ENCODE results near the gene IFNAR1.
"Not testable (repeated sequence)": the region's sequence is repeated elsewhere in the genome, so short reads cannot be mapped to it uniquely, and the experiment has no call there.

IFNAR1 gene

DNA sequence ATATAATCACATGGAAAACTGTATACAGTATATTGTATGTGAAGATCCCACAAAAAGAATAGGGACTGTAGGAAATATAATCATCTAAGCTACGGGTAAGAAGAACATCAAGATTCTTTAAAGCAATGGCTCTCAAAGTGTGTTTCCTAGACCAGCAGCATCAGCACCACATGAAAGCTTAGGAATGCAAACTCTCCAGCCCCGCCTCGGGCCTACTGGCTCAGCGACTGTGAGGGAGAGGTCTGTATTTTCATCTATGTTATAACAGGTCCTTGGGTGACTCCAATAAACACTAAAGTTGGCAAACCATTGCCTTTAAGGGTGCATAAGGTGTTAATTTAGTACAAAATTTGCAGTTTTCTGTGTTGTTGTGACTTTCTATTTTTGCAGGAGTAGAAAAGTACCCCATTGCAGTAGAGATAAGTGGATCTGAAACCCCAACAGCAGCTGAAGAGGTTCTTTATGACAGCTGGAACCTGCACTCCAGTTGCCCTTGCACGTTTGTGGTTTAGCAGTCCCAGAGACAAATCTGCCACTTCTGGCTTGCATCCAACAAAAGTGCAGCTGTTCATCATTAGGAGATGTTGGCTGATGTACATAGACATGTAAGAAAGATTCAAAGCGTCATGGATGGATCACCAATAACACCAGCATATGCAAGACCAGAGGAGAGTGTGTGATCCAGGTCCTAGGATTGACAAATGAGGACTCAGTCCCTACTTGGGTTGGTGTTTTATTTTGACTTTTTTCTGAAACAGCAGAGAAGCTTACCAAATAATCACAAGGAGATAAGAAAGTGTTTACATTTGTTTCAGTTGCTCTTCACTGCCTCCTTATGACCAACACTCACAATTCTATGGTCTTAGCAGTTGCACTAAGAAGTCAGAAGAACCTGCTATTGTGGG is 15.9 kb upstream of the IFNAR1 start:
- peak; percentile 91 for DNase-seq

DNA sequence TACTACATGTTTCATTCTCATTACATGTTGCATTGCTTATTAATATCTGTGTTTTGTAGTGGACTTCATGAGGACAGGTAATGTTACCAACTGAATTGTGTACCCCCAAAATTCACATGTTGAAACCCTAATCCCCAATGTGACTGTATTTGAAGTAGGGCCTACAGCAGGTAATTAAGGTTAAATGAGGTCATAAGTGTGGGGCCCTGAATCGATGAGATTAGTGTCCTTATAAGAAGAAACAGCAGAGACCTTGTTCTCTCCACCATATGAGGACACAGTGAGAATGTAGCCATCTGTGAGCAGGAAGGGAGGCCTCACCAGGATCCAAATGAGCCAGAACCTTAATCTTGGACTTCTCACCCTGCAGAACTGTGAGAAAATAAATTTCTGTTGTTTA is 15.0 kb upstream of the IFNAR1 start:
- no peak for DNase-seq

DNA sequence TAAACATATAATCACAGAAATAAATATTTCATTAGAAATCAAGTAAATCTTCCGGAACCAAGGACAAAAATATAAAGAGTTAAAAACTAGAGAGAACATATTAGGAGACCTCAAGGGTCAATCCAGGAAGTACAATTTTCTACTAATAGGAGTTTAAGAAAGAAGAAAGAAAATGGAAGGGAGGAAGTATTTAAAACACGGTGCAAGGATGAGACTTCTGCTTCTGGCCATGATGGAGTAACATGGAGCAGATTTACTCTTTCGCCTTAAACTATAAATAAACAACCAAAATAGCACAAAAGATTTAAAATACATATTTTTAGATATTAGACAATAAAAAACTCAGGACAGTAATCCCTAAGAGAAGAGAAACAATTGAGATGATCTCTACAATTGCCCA is 12.6 kb upstream of the IFNAR1 start:
- DNase-seq = no peak

DNA sequence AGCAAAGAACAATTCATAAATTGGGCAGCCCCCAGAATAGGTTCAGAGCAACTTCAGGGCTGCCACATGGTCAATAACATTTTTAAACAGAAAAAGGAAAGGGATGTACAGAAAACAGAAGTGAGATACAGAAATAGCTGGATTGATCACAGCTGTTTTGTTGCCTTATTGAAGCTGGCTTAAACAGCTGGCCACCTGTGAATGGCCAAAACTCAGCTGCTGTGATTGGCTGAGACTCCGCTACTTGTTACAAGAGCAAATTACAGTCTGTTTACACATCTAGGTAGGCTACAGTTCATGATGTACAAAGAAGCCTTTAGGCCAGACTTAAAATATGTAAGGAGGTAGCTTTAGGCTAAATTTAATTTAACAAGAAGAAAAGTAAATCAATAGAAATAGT is 11.6 kb upstream of the IFNAR1 start:
- DNase-seq = no peak

DNA sequence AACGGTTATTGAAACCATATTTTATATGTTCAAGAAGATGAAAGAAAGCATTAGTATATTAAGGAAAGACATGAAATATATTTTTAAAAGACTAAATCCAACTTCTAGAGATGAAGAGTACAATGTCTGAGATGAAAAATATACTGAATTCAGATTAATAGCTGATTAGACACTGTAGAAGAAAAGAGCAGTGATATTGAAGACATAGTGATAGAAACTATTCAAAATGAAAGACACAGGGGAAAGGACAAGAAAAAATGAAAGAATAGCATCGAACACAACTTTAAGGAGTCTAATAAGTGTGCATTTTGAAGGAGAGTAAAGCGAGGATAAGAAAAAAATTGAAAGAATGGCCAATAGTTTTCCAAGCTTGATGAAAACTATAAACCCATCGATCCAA is 11.2 kb upstream of the IFNAR1 start:
- no peak for DNase-seq

DNA sequence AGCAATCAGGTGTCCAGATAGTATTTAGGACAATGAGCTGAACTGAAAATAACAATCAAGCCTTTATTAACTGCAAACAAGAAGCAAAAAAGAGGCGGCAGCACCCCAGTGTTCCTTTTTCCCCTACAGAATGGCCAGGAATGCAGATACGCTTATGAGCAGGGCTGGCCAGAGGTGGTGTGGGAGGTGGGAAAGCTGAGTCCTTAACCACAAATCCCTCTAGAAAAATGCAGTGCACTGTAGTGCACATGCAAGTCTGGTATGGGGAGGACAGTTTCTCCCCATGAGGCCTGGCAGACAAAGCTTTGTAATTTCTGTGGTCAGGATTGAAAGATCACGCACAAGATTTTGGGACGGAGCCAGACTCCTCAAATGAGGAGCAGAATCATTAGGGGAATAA is 10.7 kb upstream of the IFNAR1 start:
- DNase-seq = no peak

DNA sequence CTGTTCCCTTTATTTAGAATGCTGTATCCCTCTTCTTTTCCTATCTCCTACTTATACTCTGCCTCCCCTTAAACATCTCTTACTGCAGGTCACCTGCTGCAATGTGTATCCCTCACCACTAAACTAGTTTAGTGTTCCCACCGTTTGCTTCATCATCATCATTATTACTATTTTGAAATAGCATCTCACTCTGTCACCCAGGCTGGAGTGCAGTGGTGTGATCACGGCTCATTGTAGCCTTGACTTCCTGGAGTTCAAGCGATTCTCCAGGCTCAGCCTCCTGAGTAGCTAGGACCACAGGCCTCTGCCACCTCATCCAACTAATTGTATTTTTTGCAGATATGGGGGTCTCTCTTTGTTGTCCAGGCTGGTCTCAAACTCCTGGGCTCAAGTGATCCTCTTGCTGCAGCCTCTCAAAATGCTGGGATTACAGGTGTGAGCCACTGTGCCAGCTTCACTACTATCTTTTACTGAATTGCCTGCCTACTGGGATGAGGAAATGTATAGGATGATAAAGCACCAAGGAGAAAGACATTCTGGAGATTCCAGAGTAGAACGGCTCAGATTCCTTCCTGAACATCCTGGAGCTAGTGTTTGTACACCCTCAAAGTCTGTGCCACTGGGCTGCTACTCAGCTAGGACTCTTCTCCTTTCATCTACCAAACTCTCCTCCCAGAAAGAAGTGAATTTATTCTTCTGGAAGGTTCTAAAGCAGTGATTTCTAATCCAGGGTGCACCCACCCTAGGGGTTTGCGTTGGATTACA is 8.6 kb upstream of the IFNAR1 start:
- DNase-seq = no peak

DNA sequence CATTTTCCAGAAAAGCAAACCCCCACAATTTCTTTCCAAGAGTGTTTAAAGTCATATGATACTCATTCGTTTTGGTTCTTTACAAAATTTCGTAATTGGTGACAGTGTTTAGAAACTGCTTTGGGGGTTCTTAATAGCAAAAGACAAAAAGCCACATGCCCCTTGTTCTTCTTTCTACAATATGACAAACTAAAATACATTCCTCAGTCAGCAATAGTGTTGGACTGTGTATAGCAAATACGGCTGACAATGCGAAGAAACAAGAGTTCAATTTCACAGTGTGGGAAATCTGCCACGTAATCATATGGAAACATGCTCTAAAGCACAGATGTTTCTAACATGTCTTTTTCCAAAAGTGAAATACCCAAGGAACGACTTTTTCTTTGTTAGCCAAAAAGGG is 7.6 kb upstream of the IFNAR1 start:
- DNase-seq = no peak

DNA sequence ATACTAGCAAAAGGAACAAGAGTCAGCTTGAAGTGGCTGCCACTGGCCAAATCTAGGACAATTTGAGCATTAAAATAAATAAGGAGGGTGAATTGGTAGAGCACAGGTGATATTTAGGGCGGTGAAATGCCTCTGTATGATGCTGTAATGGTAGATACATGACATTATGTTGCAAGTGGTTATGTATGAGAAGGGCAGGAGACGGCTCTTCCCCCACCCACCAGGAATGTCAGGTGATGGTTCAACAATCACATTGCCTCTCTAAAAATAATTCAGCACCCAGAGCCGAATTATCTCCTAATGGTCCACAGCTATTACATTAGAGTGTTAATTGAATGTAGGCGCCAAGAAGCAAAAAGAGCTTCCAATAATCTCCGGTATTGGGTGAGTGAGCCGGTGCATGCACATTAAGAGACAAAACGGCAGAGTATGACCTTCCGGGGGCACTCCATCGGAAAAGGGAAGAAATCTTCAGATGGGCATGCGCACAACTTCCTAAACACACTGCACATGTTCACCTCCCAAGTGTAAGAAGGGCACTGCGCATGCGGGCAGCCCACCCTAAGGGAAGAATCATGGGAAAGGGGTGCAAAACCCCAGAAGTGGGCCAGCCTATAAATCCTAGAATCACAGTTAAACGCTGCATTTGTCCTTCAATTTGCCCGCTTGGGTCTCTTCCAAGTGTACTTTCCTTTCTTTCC is 6.8 kb upstream of the IFNAR1 start:
- DNase-seq = no peak

DNA sequence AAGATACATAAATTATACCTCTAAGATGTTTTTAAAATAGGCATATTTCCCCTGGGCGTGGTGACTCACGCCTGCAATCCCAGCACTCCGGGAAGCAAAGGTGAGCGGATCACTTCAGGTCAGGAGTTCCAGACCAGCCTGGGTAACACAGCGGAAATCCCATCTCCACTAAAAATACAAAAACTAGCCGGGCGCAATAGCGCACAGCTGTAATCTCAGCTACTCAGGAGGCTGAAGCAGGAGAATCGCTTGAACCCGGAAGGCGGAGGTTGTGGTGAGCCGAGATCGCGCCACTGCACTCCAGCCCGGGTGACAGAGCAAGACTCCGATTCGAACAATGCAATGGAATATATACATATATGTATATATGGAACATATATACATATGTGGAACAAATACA is 3.8 kb upstream of the IFNAR1 start:
- DNase-seq = not testable (repeated sequence)

DNA sequence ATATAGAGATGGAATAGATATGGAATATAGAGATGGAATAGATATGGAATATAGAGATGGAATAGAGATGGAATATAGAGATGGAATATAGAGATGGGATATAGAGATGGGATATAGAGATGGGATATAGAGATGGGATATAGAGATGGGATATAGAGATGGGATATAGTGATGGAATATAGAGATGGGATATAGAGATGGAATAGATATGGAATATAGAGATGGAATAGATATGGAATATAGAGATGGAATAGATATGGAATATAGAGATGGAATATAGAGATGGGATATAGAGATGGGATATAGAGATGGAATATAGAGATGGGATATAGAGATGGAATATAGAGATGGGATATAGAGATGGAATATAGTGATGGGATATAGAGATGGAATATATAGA is 1.2 kb upstream of the IFNAR1 start:
- not testable (repeated sequence) for DNase-seq

DNA sequence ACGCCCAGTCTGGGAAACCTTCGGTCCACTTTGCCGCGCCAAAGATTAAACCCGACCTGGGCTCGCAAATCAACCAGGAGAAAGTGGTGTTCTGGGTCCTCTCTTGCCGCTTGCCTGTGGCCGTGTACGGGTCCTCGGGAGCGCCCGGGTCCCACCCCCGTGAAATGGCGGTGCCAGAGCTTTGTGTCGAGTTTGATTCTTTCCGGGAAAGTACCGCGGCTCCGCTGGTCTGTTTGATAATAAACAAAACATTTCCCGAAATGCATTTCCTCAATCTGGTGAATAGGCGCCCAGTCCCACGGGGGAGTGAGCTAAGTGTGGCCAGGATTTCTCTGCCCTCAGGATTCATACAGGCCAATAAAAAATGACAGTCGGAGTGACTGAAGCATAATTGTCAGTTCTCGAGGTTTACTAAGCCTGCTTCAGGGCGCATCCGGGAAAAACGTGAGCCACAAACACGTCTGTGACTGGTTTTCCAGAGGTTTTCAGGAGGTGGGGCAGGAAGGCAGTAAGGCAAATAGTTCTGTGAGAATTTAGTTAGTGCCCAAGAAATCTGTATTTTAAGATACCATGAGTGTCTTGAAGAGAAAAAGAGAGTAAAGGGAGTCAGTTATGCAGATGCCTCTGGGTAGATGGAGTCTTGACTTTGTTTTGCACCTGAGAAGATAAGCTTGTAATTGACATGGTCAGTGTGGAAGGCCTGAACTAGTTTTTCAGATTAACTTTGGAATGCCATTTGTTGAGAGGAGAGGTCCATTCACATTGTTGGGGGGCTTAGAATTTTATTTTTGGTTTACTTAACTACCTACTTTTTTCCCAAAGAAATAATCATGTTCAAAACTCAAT is 675 bp downstream of the IFNAR1 start:
- DNase-seq = peak; percentile 62

DNA sequence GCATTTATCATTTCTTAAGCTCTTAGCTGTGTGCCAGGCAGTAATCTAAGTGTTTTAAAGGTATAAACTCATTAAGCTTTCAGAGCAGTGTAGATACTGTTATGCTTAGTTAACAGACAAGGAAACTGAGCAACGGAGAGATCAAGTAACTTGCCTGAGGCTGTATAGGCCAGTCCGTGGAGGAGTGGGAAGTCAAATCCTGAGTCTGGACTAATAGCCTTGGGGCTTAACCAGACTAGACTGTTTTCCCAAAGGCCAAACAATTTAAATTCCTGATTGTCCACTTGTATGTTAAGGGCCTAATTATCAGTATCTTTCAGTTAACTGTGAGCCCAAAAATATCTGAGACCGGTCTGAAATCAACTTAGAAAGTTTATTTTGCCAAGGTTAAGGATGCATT is 2.6 kb downstream of the IFNAR1 start:
- DNase-seq = no peak

DNA sequence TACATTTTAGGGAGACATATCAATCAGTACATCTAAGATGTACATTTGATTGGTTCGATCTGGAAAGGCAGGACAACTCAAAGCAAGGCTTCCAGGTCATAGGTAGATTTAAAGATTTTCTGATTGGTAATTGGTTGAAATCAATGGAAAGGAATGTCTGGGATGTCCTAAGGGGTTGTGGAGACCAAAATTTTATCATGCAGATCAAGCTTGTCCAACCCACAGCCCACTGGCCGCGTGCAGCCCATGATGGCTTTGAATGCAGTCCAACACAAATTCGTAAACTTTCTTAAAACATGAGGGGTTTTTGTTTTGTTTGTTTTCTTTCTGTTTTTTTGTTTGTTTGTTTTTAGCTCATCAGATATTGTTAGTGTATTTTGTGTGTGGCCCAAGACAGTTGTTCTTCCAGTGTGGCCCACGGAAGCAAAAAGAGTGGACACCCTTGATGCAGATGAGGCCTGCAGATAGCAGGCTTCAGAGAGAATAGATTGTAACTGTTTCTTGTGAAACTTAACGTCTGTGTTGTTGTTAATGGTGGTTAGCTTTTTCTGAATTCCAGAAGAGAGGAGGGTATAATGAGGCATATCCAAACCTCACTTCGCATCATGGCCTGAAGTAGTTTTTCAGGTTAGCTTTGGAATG is 3.1 kb downstream of the IFNAR1 start:
- no peak for DNase-seq

DNA sequence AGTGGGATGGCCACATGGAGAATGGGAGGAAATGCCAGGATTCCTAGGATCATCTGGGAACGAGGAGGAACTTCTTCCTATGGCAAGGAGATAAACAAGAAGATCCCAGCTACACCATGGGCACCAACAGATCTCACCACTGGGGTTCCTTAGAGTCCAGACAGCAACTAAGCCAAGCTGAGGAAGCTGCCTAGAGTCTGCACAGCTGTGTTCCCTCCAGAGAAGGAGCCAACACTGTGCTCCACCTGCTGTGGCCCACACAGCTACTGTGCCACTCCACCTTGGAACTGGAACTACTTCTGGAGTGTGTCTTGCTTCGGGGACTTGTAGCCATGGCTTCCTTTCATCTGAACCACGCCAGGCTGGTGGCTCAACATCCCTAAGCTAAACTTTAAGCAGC is 6.0 kb downstream of the IFNAR1 start:
- no peak for DNase-seq

DNA sequence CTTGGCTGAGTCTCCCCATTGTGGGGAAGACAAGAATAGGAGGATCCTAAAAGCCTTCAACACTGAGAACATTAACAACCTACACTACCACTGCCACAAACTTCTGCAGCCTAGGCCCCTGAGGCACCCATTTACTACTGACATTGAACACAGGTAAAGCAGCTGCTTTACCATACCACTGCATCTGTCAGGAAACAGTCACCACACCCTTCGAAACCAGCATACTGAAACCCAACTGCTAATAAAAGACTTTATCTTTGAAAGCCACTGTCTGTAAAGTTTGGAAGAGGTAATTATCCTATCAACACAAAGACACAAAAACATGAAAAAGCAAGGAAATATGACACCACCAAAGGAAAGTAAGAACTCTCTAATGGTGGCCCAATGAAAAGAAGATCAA is 7.4 kb downstream of the IFNAR1 start:
- no peak for DNase-seq

DNA sequence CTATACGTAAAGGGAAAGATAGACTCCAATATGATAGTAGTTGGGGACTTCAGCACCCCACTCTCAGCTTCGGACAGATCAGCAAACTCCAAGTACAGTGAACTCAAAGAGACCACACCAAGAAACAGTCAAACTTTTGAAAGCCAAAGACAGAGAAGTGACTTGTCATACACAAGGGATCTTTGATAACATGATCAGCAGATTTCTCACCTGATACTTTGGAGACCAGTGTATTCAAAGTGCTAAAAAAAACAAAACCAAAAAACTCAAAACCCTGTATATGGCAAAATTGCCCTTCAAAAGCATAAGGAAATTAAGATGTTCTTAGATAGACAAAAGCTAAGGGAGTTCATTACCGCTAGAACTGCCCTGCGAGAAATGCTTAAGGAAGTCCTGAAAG is 9.4 kb downstream of the IFNAR1 start:
- no peak for DNase-seq

DNA sequence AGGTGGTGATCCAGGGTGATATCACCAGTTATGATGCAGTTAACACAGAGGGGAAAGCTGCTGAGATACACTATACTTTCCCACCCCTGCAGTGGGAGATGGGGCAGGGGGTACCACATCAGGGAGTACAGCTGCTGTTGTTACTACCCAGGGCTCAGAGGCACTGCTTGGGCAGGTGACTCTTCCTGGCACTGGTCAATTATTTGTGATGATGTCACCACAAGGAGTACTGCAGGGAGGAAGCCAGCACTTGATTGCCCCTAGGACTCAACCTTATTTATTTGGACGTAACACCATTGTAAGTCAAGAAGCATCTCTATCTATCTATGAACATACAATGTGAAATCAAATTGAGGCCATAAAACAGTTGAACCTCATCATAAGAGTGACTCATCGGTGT is 10.1 kb downstream of the IFNAR1 start:
- no peak for DNase-seq

DNA sequence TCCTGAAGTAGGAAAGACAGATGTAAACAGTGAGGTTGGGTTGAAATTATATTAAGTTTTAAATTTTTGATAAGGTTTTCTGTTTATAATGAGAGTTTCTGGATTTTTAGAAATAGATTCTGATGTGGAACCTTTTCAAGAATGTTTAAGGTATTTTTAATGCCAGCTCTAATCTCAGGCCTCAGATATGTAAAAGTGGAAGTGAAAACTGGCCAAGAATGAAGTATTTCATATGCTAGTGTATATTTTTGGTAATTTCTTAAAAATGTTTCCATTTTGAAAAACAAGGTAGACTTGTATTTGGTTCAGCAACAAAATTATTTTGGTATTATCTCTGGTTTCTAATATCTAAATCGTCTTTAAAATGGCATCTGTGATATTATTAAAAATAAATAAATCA is 14.4 kb downstream of the IFNAR1 start:
- DNase-seq = no peak

DNA sequence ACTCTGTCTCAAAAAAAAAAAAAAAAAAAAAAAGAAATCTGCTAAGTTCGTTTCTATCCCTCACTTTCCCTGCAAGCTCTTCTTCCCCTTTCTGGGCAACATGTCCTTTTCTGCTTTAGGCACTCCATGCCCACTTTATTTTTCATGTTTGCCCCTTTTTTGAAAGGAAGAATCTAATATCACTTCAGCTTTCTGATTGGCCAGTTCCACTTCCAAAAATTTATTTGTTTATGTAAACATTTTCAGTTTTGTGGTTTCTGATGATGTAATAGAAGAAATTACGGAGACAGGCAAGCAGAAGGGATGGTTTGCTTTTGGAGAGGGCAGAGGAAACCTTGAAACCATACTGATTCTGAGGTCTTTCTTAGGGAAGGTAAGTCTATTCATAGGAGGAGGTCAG is 15.1 kb downstream of the IFNAR1 start:
- no peak for DNase-seq

DNA sequence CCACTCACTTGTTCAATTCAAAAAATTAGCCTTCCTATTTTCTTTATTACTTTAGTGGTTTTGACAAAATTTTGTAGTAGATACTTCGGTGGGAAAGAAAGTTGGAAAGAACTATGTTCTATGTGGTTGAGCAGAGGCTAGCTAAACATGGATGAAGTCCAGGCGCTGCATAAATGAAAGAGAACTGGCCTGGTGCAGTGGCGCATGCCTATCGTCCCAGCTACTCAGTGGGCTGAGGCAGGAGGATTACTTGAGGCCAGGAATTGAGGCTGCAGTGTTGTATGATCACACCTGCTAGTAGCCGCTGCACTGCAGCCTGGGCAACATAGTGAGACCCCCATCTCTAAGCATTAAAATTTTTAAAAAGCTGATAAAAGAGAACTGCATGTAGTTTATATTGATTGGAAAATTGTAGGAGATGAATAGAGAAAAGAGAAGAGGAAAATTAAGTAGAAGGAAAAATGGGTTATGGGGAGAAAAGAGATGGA is 21.0 kb downstream of the IFNAR1 start:
- DNase-seq = no peak

DNA sequence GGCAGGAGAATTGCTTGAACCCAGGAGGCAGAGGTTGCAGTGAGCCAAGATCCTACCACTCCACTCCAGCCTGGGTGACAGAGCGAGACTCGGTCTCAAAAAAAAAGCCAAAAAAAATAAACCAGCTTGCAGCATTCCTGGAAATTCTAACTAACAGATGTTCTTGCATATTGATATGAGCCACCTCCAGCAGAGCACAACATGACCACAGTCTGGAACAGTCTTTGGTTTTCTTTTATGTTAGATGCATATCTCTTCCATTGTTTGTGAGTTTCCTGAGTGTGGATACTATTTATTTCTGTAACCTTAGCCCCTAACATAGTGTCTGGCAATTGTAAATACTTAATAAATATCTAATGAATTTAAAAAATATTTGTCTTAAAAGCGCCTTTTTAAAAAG is 23.9 kb downstream of the IFNAR1 start:
- DNase-seq = no peak

All from NCI-H1105 (cell line).